MV-4-11 (cell line): ENCODE results near the gene SLC2A4RG.

ENCODE experiments used
- DNase-seq: peaks from one replicate; lab custom pipeline; 2025; lab: John Stamatoyannopoulos, UW

Gene SLC2A4RG, protein sequence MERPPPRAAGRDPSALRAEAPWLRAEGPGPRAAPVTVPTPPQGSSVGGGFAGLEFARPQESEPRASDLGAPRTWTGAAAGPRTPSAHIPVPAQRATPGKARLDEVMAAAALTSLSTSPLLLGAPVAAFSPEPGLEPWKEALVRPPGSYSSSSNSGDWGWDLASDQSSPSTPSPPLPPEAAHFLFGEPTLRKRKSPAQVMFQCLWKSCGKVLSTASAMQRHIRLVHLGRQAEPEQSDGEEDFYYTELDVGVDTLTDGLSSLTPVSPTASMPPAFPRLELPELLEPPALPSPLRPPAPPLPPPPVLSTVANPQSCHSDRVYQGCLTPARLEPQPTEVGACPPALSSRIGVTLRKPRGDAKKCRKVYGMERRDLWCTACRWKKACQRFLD

DNA sequence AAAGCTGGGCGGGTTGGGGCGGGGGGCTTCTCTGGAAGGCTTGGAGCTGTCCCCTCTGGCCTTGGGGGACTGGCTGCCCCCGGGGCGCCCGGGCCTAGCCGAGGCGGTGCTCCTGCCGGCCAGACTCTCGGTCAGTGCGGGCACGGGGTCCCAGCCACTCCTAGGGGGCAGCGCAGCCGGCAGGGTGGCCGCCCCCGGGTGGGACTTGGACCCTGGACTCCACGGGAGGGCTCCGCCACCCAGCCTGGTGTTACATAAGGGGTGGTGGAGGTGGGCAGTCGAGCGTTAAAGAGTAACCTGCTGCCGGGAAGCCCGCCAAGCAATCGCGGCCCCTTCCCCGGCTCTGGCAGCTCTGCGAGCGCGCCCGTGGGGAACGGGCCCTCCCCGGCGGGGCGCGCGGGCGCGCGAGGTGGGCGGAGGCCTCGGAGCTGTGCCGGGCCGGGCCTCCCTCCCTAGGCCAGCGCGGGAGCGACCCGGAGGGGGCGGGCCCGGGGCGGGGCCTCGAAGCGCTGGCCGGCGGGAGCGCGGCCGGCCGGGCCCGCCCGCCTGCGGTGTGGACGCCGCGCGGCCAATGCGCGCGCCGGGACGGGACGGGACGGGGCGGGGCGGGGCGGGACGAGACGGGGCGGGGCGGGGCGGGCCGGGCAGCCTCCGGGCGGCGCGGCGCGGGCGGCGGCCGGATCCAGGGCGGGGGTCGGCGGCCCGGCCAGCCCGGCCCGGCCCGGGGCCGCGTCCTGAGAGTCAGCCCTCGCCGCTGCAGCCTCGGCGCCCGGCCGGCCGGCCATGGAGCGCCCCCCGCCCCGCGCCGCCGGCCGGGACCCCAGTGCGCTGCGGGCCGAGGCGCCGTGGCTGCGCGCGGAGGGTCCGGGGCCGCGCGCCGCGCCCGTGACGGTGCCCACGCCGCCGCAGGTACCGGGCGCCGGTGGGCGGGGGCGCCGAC, at the start of gene SLC2A4RG:
SLC2A4RG (plus strand) TSS at position 647 of the 940 bp plus-strand sequence; CDS start at position 784, 137 bp downstream.
- DNase-seq, result peak; percentile 62

DNA sequence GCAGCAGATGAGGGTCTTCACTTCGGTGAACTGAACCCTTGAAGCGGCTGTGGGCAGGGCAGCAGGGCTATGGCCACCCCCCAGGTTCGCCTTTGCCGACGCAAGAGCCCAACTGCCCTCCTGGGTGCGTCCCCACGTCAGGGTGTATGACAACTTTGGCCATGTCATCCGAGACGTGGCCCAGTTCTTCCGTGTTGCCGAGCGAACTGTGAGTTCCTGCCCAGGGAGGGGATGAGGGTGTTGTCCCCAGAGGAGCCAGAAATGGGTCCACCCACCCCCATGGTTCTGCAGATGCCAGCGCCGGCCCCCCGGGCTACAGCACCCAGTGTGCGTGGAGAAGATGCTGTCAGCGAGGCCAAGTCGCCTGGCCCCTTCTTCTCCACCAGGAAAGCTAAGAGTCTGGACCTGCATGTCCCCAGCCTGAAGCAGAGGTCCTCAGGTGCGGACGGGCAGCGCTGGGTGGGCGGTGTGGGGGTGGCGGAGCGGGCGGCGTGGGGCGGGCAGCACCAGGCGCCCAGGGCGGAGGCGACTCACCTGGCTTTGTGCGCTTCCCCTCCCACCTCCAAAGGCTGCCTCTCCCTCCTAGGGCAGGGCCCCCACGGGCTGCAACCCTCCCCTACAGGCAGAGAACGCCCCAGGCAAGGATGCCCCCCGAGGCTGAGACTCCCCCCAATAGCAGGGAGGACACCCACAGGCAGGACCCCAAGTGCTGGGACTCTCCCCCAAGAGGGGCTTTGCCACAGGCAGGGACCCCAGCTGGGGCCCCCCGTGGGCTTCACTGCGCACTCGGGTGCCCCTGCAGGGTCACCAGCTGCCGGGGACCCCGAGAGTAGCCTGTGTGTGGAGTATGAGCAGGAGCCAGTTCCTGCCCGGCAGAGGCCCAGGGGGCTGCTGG, 49.3 kb upstream of the SLC2A4RG start:
- no peak for DNase-seq

DNA sequence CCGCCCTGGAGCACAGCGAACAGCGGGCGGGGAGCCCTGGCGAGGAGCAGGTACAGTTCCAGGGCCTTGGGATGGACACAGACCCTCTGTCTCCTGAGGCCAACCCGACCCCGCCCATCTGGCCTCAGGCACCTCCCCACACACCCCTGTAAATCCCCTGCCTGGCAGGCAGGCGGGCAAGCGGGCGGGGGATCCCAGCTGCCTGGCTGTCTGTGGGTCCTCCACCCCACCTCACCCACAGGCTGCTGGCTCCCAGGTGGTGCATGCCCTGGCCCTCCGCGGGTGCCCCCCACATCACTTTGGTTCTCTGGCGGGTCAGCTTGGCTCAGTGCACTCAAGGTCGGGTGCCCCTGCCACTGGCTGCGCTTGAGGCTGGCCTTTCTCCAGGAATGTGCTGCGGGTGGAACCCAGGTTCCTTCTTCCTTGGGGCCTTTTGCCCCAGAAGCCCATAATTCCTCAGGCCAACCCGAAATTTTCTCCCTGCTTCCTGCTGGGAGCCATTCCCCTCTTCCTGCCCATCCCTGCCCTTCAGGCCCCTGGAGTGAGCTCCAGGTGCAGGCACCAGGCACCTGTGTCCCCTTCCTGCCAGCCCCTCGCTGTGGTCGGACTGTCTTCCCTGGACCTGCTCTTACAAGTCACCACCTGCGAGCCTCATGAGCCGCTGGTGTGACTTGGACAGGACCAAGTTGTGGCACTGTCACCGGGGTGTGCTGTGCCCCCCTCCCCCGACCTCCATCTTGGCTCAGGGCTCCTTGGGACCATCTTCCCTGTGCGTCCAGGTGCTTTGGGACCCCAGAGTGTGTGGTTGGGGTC, 48.5 kb upstream of the SLC2A4RG start:
- no peak for DNase-seq

DNA sequence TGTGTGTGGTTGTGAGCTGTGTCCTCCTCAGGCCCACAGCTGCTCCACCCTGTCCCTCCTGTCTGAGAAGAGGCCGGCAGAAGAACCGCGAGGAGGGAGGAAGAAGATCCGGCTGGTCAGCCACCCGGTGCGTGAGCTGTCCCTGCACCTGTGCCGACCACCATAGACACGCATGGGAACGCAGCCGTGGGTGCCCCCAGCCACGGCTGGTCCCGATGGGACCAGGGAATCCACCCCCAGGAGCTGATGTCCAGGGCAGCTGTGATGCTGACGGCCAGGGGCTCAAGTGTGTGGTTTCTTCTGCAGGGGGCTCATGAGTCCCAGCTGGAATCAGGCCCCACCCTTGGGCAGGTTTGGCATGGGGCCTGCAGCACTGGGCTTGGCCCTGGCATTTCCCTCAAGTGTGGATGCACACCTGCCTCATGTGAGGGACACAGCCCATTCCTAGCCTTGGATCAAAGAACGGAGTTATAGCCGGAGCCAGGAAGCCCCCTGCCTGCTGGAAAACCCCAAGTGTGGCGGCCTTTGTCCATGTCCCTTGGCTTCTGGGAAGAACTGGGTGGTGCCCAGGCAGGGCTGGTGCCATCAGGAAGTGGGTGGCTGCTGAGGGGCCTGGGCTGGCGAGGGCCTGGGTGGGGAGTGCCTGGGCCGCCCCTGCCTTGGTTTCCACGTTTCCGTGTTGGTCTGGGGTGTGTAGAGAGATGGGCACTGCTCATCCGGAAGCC, 47.7 kb upstream of the SLC2A4RG start:
- DNase-seq, result no peak

DNA sequence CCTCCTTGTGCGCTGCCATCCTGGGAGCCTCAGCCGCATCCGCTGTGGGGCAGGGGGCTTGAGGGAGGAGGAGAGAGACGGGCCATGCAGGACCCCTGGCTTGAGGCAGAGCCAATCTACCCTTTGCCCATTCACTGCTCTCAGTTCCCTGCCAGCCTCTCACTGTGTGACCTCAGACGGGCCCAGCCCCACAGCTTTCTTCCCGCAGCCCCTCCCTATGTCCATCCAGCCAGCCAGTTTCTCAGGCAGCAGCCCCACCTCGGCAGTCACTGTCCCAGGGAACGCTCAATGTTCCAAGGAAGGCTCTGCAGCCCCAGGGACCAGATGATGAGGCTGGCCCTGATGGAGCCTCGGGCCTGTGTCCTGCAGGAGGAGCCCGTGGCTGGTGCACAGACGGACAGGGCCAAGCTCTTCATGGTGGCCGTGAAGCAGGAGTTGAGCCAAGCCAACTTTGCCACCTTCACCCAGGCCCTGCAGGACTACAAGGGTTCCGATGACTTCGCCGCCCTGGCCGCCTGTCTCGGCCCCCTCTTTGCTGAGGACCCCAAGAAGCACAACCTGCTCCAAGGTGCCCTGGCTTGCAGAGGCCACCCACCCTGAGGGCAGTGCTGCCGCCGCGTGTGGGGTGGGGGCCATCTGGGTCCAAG, 47.0 kb upstream of the SLC2A4RG start:
- no peak for DNase-seq

DNA sequence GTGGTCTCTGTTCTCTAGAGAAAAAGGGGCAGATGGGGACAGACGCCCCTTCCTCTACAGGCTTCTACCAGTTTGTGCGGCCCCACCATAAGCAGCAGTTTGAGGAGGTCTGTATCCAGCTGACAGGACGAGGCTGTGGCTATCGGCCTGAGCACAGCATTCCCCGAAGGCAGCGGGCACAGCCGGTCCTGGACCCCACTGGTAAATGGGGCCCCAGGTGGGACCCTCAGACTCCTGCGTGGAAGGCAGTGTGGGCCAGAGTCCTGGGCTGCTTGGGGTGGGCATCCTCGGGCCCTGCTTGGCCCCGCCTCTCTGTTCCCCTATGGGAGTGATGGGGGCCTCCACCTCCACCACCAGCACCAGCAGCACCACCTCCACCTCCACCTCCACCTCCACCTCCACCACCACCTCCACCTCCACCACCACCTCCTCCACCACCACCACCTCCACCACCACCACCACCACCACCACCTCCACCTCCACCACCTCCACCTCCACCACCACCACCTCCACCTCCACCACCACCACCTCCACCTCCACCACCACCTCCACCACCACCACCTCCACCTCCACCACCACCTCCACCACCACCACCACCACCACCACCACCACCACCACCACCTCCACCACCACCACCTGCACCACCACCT, 46.4 kb upstream of the SLC2A4RG start:
- no peak for DNase-seq

DNA sequence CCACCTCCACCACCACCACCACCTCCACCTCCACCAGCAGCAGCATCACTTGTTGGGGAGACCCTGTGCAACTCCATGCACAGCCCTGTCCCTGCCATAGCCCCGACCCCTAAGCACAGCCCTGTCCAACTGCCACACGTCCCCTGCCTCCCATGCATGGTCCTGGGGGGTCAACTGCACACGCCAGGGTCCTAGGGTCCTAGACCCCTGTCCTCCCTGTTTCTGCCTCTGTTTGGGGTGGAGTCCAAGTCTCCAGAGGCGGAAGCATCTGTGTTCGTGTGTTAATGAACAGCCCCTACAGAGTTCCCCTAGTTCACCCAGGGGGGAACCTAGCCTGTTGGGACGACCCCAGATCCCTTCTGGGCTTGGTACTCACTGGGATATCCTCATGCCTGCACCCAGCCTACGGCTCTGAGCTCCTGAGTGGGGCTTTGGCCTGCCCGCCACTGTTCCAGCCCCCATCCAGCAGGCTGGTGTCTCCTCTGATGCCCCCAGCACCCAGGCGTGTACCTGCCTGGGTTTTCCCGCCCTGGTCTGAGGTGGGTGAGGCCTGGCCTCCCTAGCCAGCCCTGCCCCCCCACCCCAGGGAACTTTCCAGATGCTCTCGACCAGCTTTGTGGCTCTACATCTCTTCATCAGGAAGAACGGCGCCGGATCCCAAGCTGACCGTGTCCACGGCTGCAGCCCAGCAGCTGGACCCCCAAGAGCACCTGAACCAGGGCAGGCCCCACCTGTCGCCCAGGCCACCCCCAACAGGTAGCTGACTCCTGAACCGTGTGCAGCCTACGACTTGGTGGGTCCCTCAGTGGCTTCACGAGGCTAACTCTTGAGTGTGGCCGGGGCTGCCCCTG, 45.6 kb upstream of the SLC2A4RG start:
- no peak for DNase-seq

DNA sequence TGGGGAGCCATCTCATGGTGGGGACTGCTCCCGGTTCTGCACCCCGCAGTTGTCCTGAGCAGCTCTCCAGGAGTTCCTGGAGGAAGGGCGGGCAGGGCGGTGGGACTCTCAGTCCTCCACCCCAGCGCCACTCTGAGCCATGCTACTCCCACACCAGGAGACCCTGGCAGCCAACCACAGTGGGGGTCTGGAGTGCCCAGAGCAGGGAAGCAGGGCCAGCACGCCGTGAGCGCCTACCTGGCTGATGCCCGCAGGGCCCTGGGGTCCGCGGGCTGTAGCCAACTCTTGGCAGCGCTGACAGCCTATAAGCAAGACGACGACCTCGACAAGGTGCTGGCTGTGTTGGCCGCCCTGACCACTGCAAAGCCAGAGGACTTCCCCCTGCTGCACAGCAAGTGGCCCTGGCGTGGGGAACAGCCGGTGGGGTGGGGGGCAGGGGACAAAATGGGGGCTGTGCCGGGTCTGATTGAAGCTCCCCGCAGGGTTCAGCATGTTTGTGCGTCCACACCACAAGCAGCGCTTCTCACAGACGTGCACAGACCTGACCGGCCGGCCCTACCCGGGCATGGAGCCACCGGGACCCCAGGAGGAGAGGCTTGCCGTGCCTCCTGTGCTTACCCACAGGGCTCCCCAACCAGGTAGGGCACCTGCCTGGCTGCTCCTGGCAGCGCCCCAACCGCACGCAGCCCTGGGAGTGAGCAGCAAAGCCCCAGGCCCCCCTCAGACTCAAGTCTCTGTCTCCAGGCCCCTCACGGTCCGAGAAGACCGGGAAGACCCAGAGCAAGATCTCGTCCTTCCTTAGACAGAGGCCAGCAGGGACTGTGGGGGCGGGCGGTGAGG, 44.8 kb upstream of the SLC2A4RG start:
- no peak for DNase-seq

DNA sequence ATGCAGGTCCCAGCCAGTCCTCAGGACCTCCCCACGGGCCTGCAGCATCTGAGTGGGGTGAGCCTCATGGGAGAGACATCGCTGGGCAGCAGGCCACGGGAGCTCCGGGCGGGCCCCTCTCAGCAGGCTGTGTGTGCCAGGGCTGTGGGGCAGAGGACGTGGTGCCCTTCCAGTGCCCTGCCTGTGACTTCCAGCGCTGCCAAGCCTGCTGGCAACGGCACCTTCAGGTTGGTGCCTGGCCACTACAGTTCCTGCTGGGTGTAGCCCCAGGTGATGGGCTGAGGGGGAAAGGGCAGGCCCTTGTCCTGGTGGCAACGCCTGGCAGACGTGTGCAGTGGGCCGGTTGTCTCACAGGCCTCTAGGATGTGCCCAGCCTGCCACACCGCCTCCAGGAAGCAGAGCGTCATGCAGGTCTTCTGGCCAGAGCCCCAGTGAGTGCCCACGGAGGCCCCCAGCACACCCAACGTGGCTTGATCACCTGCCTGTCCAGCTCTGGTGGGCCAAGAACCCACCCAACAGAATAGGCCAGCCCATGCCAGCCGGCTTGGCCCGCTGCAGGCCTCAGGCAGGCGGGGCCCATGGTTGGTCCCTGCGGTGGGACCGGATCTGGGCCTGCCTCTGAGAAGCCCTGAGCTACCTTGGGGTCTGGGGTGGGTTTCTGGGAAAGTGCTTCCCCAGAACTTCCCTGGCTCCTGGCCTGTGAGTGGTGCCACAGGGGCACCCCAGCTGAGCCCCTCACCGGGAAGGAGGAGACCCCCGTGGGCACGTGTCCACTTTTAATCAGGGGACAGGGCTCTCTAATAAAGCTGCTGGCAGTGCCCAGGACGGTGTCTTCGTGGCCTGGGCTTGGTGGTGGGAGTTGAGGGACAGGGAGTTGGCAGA, 43.9 kb upstream of the SLC2A4RG start:
- no peak for DNase-seq

DNA sequence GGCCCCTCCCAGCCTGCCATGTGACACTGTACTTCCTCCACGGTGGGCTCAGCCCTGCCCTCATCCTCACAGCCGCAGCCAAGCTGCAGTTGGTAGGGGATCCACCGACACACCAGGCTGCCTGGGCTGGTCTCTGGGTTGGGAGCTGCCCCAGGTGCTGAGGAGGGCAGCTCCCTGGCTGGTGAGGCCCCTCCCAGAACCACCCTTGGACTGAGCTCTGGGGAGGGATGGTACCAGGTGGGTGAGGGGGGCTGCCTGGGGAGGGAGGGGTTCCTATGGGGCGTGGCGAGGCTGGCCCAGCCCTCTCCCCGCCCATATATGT, 43.3 kb upstream of the SLC2A4RG start:
- DNase-seq, result peak; percentile 29

DNA sequence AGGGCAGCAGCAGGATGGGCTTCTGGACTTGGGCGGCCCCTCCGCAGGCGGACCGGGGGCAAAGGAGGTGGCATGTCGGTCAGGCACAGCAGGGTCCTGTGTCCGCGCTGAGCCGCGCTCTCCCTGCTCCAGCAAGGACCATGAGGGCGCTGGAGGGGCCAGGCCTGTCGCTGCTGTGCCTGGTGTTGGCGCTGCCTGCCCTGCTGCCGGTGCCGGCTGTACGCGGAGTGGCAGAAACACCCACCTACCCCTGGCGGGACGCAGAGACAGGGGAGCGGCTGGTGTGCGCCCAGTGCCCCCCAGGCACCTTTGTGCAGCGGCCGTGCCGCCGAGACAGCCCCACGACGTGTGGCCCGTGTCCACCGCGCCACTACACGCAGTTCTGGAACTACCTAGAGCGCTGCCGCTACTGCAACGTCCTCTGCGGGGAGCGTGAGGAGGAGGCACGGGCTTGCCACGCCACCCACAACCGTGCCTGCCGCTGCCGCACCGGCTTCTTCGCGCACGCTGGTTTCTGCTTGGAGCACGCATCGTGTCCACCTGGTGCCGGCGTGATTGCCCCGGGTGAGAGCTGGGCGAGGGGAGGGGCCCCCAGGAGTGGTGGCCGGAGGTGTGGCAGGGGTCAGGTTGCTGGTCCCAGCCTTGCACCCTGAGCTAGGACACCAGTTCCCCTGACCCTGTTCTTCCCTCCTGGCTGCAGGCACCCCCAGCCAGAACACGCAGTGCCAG, 42.8 kb upstream of the SLC2A4RG start, which contains the start of gene TNFRSF6B:
TNFRSF6B (plus strand) TSS at position 25 of the 729 bp plus-strand sequence; CDS start at position 141, 116 bp downstream.
- no peak for DNase-seq

DNA sequence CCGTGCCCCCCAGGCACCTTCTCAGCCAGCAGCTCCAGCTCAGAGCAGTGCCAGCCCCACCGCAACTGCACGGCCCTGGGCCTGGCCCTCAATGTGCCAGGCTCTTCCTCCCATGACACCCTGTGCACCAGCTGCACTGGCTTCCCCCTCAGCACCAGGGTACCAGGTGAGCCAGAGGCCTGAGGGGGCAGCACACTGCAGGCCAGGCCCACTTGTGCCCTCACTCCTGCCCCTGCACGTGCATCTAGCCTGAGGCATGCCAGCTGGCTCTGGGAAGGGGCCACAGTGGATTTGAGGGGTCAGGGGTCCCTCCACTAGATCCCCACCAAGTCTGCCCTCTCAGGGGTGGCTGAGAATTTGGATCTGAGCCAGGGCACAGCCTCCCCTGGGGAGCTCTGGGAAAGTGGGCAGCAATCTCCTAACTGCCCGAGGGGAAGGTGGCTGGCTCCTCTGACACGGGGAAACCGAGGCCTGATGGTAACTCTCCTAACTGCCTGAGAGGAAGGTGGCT, 42.2 kb upstream of the SLC2A4RG start:
- DNase-seq, result no peak

DNA sequence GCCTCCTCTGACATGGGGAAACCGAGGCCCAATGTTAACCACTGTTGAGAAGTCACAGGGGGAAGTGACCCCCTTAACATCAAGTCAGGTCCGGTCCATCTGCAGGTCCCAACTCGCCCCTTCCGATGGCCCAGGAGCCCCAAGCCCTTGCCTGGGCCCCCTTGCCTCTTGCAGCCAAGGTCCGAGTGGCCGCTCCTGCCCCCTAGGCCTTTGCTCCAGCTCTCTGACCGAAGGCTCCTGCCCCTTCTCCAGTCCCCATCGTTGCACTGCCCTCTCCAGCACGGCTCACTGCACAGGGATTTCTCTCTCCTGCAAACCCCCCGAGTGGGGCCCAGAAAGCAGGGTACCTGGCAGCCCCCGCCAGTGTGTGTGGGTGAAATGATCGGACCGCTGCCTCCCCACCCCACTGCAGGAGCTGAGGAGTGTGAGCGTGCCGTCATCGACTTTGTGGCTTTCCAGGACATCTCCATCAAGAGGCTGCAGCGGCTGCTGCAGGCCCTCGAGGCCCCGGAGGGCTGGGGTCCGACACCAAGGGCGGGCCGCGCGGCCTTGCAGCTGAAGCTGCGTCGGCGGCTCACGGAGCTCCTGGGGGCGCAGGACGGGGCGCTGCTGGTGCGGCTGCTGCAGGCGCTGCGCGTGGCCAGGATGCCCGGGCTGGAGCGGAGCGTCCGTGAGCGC, 41.6 kb upstream of the SLC2A4RG start:
- DNase-seq, result no peak

DNA sequence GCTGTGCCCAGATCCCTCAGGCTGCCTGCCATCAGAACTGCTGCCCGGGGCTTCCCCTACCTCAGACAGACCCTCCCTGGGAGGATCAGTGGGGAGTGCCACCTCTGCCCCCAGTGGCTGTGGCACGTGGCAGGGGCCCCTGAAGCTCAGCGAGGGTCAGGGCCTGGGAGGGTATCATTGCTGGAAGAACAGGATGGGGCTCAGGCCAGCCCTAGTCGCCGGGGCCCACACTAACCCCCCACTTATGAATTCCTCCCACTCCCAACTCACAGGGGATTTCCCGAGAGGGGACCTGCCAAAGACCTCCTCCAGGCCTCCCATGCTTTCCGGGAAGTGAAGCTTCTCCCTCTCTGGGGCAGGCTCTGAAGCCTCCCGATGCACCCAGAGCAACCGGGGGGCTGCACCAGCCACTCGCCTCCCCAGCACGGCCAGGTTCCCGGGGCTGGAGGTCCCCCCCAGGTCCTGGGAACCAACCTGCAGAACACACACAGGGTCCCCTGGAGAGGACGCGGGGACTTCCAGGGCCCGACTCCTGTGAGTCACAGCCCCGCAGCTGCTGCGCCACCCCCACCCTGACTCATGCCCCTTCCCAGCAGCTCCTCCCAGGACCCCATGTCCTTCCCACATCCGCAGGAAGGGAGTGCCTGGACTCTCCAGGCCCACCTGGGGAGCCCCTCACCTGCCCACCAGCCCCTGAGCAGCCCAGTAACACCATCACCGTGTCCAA, 40.7 kb upstream of the SLC2A4RG start:
- no peak for DNase-seq
